ENCODE results near the gene PHF11. TPM values are rescaled to one million over a fixed set of nuclear protein-coding genes. Genes with fewer than 3 reads are reported as not detected.

Gene PHF11
- 128 and 148 TPM in 2 replicates for total RNA-seq

GRCh38 chr13:49495783-49496762 is at the start of gene PHF11:
Gene PHF11, plus strand, starts transcription at chr13:49495953. Its CDS starts 49 bp downstream, at chr13:49496002.
- Mint-ChIP-seq H3K27ac (peak within 1 kb of the TSS; percentile 100), H3K9me3 (no peaks in the 10 kb centered on the region), H3K36me3 (ENCODE audit: low read depth) (peaks cover 52% of the 10 kb centered on the region), H3K4me3 (peak within 1 kb of the TSS; percentile 98), H3K27me3 (no peaks in the 10 kb centered on the region), H3K4me1 (peaks cover 44% of the 10 kb centered on the region)
- intact Hi-C loops (cut with micrococcal nuclease), result loop anchor here (1.0 to 2.0 kb wide), 8 partner anchors 15 to 441 kb away; partner anchors contain the start of genes CAB39L, KPNA3, RCBTB1 and SETDB2
- ATAC-seq (ENCODE audit: low read depth) (peak; percentile 82), DNase-seq (peak; percentile 78)
- POLR2A ChIA-PET, result interaction anchor here (0.7 to 2.9 kb wide), 29 partner anchors 10 to 520 kb away, joined by 3 to 85 read pairs (median 5); partner anchors contain the start of genes ARL11, CAB39L, EBPL and FNDC3A
- TF ChIP-seq, protein P1, sequence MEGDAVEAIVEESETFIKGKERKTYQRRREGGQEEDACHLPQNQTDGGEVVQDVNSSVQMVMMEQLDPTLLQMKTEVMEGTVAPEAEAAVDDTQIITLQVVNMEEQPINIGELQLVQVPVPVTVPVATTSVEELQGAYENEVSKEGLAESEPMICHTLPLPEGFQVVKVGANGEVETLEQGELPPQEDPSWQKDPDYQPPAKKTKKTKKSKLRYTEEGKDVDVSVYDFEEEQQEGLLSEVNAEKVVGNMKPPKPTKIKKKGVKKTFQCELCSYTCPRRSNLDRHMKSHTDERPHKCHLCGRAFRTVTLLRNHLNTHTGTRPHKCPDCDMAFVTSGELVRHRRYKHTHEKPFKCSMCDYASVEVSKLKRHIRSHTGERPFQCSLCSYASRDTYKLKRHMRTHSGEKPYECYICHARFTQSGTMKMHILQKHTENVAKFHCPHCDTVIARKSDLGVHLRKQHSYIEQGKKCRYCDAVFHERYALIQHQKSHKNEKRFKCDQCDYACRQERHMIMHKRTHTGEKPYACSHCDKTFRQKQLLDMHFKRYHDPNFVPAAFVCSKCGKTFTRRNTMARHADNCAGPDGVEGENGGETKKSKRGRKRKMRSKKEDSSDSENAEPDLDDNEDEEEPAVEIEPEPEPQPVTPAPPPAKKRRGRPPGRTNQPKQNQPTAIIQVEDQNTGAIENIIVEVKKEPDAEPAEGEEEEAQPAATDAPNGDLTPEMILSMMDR (IDR thresholded peaks at IDR 0.05), result no peak
- CTCF ChIA-PET, result interaction anchor here (0.7 to 0.9 kb wide), 3 partner anchors 27 to 112 kb away, joined by 3 to 4 read pairs (median 3); partner anchors contain the start of gene RCBTB1

DNA sequence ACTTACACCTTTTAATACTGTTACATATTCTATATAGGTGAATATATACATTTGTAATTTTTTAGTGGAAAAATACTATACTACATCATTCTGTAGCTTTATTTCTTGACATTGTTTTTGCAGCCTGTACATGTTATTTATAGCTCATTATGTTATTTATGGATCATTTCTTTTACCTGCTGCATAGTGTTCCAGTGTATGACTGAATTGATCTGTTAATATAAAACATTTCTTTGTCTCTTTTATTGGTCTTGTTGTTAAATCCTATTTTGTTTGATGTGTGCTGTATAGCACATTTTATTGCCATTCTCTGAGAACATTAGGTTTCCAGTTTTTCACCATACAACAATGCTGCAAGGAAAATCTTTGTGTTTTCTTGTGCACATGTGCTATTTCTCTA is 49.3 kb upstream of the PHF11 start:
- DNase-seq, result no peak
- intact Hi-C loops (cut with micrococcal nuclease), result loop anchor here (5.0 kb wide), 1 partner anchor 1409 kb away; the partner anchor contains the start of gene NUDT15
- peaks cover 73% of the 10 kb centered on the region for H3K4me1 Mint-ChIP-seq
- no peaks in the 10 kb centered on the region for H3K9me3 Mint-ChIP-seq
- H3K4me3 Mint-ChIP-seq, result peak overlapping the region; percentile 59
- H3K36me3 Mint-ChIP-seq (ENCODE audit: low read depth), result peaks cover 40% of the 10 kb centered on the region
- ATAC-seq (ENCODE audit: low read depth), result no peak
- TF ChIP-seq, protein P1 (IDR thresholded peaks at IDR 0.05), result no peak
- ChIA-PET POLR2A (interaction anchor here (0.6 to 4.3 kb wide), 5 partner anchors 8 to 49 kb away, joined by 3 to 85 read pairs (median 5); partner anchors contain the start of gene PHF11), CTCF (no interaction called here)
- H3K27ac Mint-ChIP-seq, result peak overlapping the region; percentile 79
- H3K27me3 Mint-ChIP-seq, result no peaks in the 10 kb centered on the region

GRCh38 chr13:49448753-49449152 is 47.0 kb upstream of the PHF11 start:
- TF ChIP-seq, protein P1 (IDR thresholded peaks at IDR 0.05), result no peak
- intact Hi-C loops (cut with micrococcal nuclease), result loop anchor here (5.0 kb wide), 1 partner anchor 1411 kb away; the partner anchor contains the start of gene NUDT15
- ChIA-PET POLR2A (interaction anchor here (0.6 kb wide), 2 partner anchors 8 to 90 kb away, joined by 3 to 4 read pairs; no protein-coding TSS in a partner anchor), CTCF (interaction anchor here (1.3 kb wide), 1 partner anchor 18 kb away, joined by 3 read pairs; no protein-coding TSS in a partner anchor)
- peak overlapping the region; percentile 53 for H3K27ac Mint-ChIP-seq
- no peaks in the 10 kb centered on the region for H3K9me3 Mint-ChIP-seq
- H3K4me1 Mint-ChIP-seq, result peaks cover 57% of the 10 kb centered on the region
- no peak for DNase-seq
- no peak for ATAC-seq (ENCODE audit: low read depth)
- H3K27me3 Mint-ChIP-seq, result no peaks in the 10 kb centered on the region
- no peak overlapping the region for H3K4me3 Mint-ChIP-seq
- peaks cover 56% of the 10 kb centered on the region for H3K36me3 Mint-ChIP-seq (ENCODE audit: low read depth)

- ChIA-PET POLR2A (interaction anchor here (0.6 to 0.9 kb wide), 2 partner anchors 40 to 46 kb away, joined by 5 to 6 read pairs; partner anchors contain the start of gene PHF11), CTCF (no interaction called here)
- H3K4me1 Mint-ChIP-seq, result peaks cover 62% of the 10 kb centered on the region
- H3K27ac Mint-ChIP-seq, result peak overlapping the region; percentile 36
- intact Hi-C loops (cut with micrococcal nuclease), result no loop called here
- H3K27me3 Mint-ChIP-seq, result no peaks in the 10 kb centered on the region
- peaks cover 43% of the 10 kb centered on the region for H3K36me3 Mint-ChIP-seq (ENCODE audit: low read depth)
- no peak overlapping the region for H3K4me3 Mint-ChIP-seq
- ATAC-seq (ENCODE audit: low read depth) (no peak), DNase-seq (no peak)
- TF ChIP-seq, protein P1 (IDR thresholded peaks at IDR 0.05), result no peak
- no peaks in the 10 kb centered on the region for H3K9me3 Mint-ChIP-seq
Measured at GRCh38 chr13:49450105-49450819, 45.5 kb upstream of the PHF11 start.
